B cell (primary cell): ENCODE results near the gene CCDC175. TPM values are rescaled to one million over a fixed set of nuclear protein-coding genes. Genes with fewer than 3 reads are reported as not detected.
A peak's percentile ranks its signal among the peaks of the same experiment; 100 is the strongest.

Experiments
- ATAC-seq: fragments of 200-7000 bp; cut with Tn5 transposase; one replicate; pipeline ENCODE4 v1.10.0; 2021; ENCODE audit warnings: low read depth, mild to moderate bottlenecking, moderate number of reproducible peaks, moderate library complexity
- CTCF ChIA-PET: fragments of 350-600 bp; sonication (Branson Sonifier 250); formaldehyde crosslinking; loops from one replicate; lab custom pipeline; 2021; ENCODE audit warnings: antibody characterized with exemption, inconsistent platforms; lab: Charles Lee
- POLR2A ChIA-PET: fragments of 350-600 bp; sonication (Branson Sonifier 250); formaldehyde crosslinking; loops from one replicate; lab custom pipeline; 2021; ENCODE audit warnings: antibody characterized with exemption; lab: Charles Lee
- DNase-seq: peaks from one replicate; pipeline ENCODE4 v3.0.0; 2013
- H2AFZ ChIP-seq: 2 replicates; pipeline ENCODE4 v1.6.1; 2012; ENCODE audit warnings: mild to moderate bottlenecking, low read depth, low read length; ENCODE audit not compliant: insufficient read depth, poor library complexity, severe bottlenecking
- H3K27ac ChIP-seq, 2 donors: 1 replicate in 1 of 2; 2 replicates in 1 of 2; pipeline ENCODE4 v1.5.1; 2012 to 2013; ENCODE audit warnings: low read length in 2 of 2, mild to moderate bottlenecking in 2 of 2, moderate library complexity in 1 of 2
- H3K27me3 ChIP-seq, 4 experiments: fragments of 200-600 bp in 1 of 4; sonication (generic) in 1 of 4; replicated peaks in 1 of 4; 1 replicate in 2 of 4; 2 replicates in 2 of 4; pipeline versions ENCODE4 v1.6.1 to v1.7.0; 2013 to 2016; ENCODE audit warnings: low read length in 3 of 4, mild to moderate bottlenecking in 2 of 4, mixed read lengths in 1 of 4, moderate library complexity in 1 of 4; ENCODE audit not compliant: insufficient read depth in 4 of 4, control insufficient read depth in 3 of 4; ENCODE audit errors: control extremely low read depth in 1 of 4
- H3K36me3 ChIP-seq, 2 experiments: replicated peaks in 1 of 2; 1 replicate in 1 of 2; 2 replicates in 1 of 2; pipeline versions ENCODE4 v1.6.1 to v1.7.1; 2013; ENCODE audit warnings: low read length in 1 of 2; ENCODE audit not compliant: insufficient read depth in 2 of 2, control insufficient read depth in 1 of 2; ENCODE audit errors: control extremely low read depth in 1 of 2, extremely low read depth in 1 of 2
- H3K4me1 ChIP-seq, 2 donors: fragments of 200-600 bp in 1 of 2; sonication (generic) in 1 of 2; 1 replicate in 1 of 2; 2 replicates in 1 of 2; pipeline versions ENCODE4 v1.5.1 to v1.6.1; 2013 to 2017; ENCODE audit warnings: low read length in 2 of 2; ENCODE audit not compliant: control insufficient read depth in 2 of 2, insufficient read depth in 2 of 2
- H3K4me2 ChIP-seq: replicated peaks from 2 replicates; pipeline ENCODE3; 2012; ENCODE audit warnings: mild to moderate bottlenecking, low read depth, low read length; ENCODE audit not compliant: poor library complexity, severe bottlenecking
- H3K4me3 ChIP-seq, 5 experiments: fragments of 200-600 bp in 1 of 5; sonication (generic) in 1 of 5; 1 replicate in 3 of 5; 2 replicates in 2 of 5; pipeline versions ENCODE4 v1.5.1 to v1.7.0; 2011 to 2016; ENCODE audit warnings: low read length in 4 of 5, mild to moderate bottlenecking in 4 of 5, low read depth in 2 of 5, control low read depth in 1 of 5, moderate library complexity in 1 of 5; ENCODE audit not compliant: insufficient read depth in 1 of 5; ENCODE audit errors: control extremely low read depth in 1 of 5, extremely low read depth in 1 of 5
- H3K79me2 ChIP-seq: fragments of 200-600 bp; sonication (generic); one replicate; pipeline ENCODE4 v1.6.0; 2016; ENCODE audit warnings: low read length; ENCODE audit not compliant: control insufficient read depth, insufficient read depth
- H3K9ac ChIP-seq: fragments of 200-600 bp; sonication (generic); 2 replicates; pipeline ENCODE4 v1.6.1; 2017; ENCODE audit warnings: mild to moderate bottlenecking, low read length, moderate library complexity
- H3K9me3 ChIP-seq, 3 donors: one replicate each; pipeline versions ENCODE4 v1.6.1 to v1.7.1; 2013; ENCODE audit warnings: low read length in 2 of 3; ENCODE audit not compliant: control insufficient read depth in 2 of 3, insufficient read depth in 1 of 3; ENCODE audit errors: control extremely low read depth in 1 of 3
- H4K20me1 ChIP-seq: 2 replicates; pipeline ENCODE4 v1.6.0; 2012; ENCODE audit warnings: mild to moderate bottlenecking, low read length; ENCODE audit not compliant: insufficient read depth, control insufficient read depth, poor library complexity, severe bottlenecking
- H3K27ac Mint-ChIP-seq: one replicate; pipeline ENCODE4 v1.8.0; 2021; ENCODE audit warnings: mixed read lengths
- H3K27me3 Mint-ChIP-seq: one replicate; pipeline ENCODE4 v1.8.0; 2021; ENCODE audit warnings: mixed read lengths
- H3K4me1 Mint-ChIP-seq: one replicate; pipeline ENCODE4 v1.8.0; 2021; ENCODE audit warnings: mixed read lengths
- H3K4me3 Mint-ChIP-seq: one replicate; pipeline ENCODE4 v1.8.0; 2021; ENCODE audit warnings: mixed read lengths
- H3K9me3 Mint-ChIP-seq: one replicate; pipeline ENCODE4 v1.8.0; 2022; ENCODE audit warnings: mixed read lengths; ENCODE audit not compliant: insufficient read depth
- CTCF ChIP-seq: fragments of 200-600 bp; IDR thresholded peaks from one replicate; pipeline ENCODE4 v1.8.0; 2022; ENCODE audit warnings: antibody characterized with exemption, mild to moderate bottlenecking
- EZH2 ChIP-seq: IDR thresholded peaks from 2 replicates; pipeline ENCODE4 v1.6.1; 2012; ENCODE audit warnings: borderline replicate concordance, low read depth, mild to moderate bottlenecking, moderate library complexity, low read length; ENCODE audit not compliant: insufficient read depth, poor library complexity, severe bottlenecking
- WGBS: methylation state at CpG from one replicate; pipeline ENCODE4 v1.1.5; 2013; ENCODE audit warnings: missing lambda C conversion rate; ENCODE audit not compliant: insufficient coverage; 5-methylcytosine and 5-hydroxymethylcytosine counted together
- intact Hi-C: fragments of 100-400 bp; cut with micrococcal nuclease; formaldehyde crosslinking; loops from one replicate; pipeline ENCODE4 v1.10.0; 2022
- polyA plus RNA-seq: library from polyadenylated mRNA; depleted of rRNA; stranded (reverse); fragments of >200 nt; gene quantifications from 2 replicates; pipeline ENCODE4 v1.2.3, GENCODE V29; 2012
- total RNA-seq, 2 donors: library from RNA; stranded (reverse); fragments of 120-200 nt in 1 of 2; gene quantifications; 1 replicate in 1 of 2; 2 replicates in 1 of 2; pipeline versions ENCODE4 v1.2.3 to v1.2.4, GENCODE V29; 2013 to 2022

Gene CCDC175
- total and polyA plus RNA-seq, 2 donors (not counting 1 experiment from before 2014, with no cell fraction given): not detected

GRCh38 chr14:59482541-59483331 lies 93.9 kb downstream of the CCDC175 start:
- ChIA-PET POLR2A (interaction anchor here (2.5 kb wide), 1 partner anchor 18 kb away, joined by 12 read pairs; the partner anchor contains the start of gene GPR135), CTCF (interaction anchor here (1.4 to 3.6 kb wide), 4 partner anchors 9 to 483 kb away, joined by 3 to 35 read pairs (median 12); partner anchors contain the start of gene GPR135)
- Histone ChIP-seq H3K9ac (peak overlapping the region; percentile 90), H3K79me2 (peaks cover 58% of the 10 kb centered on the region), H3K27ac (no peak overlapping the region), H3K9me3 (no peaks in the 10 kb centered on the region), H3K27me3 (no peaks in the 10 kb centered on the region), H4K20me1 (peaks cover 12% of the 10 kb centered on the region), H3K36me3 (peaks cover 0 to 3% of the 10 kb centered on the region in 2 experiments), H2AFZ (peak overlapping the region; percentile 96), H3K4me2 (peak overlapping the region; percentile 93), H3K4me1 (peaks cover 36 to 40% of the 10 kb centered on the region in 2 donors), H3K4me3 (peak overlapping the region; percentile 57 to 94 (median 86))
- Mint-ChIP-seq H3K4me1 (peaks cover 52% of the 10 kb centered on the region), H3K9me3 (no peaks in the 10 kb centered on the region), H3K27ac (no peak overlapping the region), H3K27me3 (no peaks in the 10 kb centered on the region), H3K4me3 (peak overlapping the region; percentile 96)
- 100% methylated on average over 2 of the region's 6 CpGs for WGBS
- DNase-seq (no peak), ATAC-seq (no peak)
- intact Hi-C loops: loop anchor here (10.0 kb wide), 3 partner anchors 848 to 1278 kb away; partner anchors contain the start of genes ACTR10 and DACT1
- TF ChIP-seq EZH2: no peak
- TF ChIP-seq CTCF: no peak
